ENCODE results near the gene MPHOSPH9.

- TF ChIP-seq CTCF (IDR thresholded peaks at IDR 0.05; ENCODE audit: borderline replicate concordance, extremely low read depth, low read length, poor library complexity, severe bottlenecking) (no peak), EZH2 (IDR thresholded peaks at IDR 0.05; ENCODE audit: borderline replicate concordance, low read depth, low read length, severe bottlenecking) (no peak)
Observed at GRCh38 chr12:123135688-123136087, 97.3 kb downstream of the MPHOSPH9 start.

Data from DND-41 (cell line).